Amygdala (tissue), 56 donors: Measurements from ENCODE around the gene FOXE3.

Experiments
- DNase-seq, 56 donors: peaks; one replicate each; lab custom pipeline; 2025; lab: John Stamatoyannopoulos, UW

The FOXE3 gene

DNA sequence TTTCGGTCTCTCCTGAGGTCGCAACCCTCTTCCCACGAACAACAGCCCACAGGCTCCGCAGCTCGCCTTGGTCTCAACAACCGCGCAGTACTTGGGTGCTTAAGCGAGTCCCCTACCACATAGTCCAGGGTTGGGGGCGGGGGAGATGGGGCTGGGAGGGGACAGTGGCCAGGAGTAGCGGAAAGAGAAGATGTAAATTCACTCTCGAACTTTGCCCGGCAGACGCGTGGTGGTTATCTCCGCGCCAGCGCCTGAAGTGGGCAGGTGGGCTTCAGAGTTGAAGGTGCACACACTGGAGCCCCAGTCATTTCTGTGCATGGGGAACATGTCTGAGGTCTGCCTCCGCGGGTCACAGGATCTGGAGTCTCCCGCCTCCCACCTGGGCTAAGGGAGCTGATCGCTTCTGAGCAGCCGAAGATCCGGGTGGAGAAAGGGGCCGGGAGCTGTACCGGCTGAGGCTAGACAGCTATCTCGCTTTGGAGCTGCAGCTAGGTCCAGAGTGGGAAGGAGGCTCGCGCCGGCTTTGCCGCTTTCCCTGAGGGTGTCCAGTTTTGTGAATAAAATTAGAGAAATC is 17.5 kb downstream of the FOXE3 start:
- DNase-seq = no peak

DNA sequence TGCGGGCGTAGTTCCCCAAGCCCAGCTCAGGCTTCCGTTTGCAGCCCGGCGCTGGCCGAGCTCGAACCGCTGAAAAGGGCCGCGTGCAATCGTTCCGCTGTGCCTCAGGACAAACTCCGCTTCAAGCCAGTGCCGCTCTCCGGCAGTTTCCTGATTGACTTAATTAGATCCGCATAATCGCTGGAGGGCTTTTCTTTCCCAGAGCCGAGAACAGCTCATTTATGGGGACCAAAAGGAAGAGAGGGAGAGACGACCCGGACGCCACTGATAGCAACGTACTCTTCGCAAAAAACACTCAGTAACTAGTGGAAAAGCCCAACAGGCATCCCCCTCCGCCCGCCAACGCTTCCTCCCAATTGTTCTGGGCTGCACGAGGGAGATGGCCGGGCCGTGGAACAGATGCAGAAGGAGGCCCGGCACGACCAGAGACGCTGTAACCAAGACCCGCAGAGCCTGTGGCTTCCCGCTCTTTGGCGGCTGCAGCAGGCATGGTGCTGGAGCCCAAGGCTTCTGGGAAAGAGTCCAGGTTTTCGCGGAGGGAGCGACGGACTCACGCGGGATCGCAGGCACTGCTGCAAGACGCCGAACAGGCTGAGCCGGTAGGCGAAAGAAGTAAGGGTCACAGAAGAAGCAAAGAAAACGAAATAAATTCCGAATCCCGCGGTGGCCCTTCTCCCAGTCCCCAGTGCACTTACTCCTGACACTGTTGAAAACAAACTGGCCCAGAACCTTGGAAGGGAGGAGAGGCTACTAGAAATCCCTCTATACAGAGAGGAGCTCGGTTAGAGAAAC is 18.2 kb downstream of the FOXE3 start:
- peak in 36 of 56 donors; percentile 3 to 65 (median 16) for DNase-seq

- no peak for DNase-seq
These were observed 19.6 kb downstream of the FOXE3 start for GRCh38 chr1:47435506-47436303.

GRCh38 chr1:47436304-47436978 is 20.4 kb downstream of the FOXE3 start:
- DNase-seq = peak in 17 of 56 donors; percentile 1 to 65 (median 12)

GRCh38 chr1:47436979-47437446 is 20.9 kb downstream of the FOXE3 start:
- no peak for DNase-seq

DNA sequence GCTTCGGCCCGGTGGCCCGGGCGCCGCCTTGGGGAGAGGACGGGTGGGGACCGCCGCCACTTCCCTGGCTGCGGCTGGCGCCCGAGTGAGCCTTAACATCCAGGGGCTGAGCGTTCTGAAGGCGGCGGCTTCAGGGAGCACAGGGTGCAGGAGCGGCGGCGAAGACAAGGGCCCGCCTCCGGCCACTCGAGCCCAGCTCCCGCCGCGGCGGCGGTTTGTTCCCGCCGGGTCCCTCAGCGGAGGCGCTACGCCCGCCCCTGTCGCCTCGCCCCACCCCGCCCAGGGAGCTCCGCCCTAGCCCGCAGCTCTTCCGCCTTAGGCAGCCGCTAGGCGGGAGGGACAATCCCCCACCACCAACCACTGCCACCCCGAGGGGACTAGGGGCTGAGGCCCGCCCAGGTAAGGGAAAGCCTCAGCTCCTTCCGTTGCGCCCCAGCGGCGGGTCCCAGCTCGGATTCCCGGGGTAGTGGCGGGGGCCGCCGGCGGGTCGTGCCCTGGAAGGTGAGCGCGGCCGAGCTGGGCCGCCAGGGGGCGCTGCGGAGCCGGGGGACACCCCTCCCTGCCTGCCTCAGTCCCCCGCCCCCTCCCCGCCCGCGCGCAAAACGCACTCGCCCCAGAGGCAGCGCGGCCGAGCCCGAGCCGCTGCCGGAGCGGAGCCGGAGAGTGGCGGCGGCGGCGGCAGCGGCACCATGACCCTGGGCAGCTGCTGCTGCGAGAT is 21.5 kb downstream of the FOXE3 start, which contains the start of gene FOXD2:
Gene FOXD2 (plus strand): TSS at position 598 of the 718 bp plus-strand sequence. CDS start 92 bp downstream, at position 690.
- DNase-seq = peak in 43 of 56 donors; percentile 4 to 75 (median 46)

DNA sequence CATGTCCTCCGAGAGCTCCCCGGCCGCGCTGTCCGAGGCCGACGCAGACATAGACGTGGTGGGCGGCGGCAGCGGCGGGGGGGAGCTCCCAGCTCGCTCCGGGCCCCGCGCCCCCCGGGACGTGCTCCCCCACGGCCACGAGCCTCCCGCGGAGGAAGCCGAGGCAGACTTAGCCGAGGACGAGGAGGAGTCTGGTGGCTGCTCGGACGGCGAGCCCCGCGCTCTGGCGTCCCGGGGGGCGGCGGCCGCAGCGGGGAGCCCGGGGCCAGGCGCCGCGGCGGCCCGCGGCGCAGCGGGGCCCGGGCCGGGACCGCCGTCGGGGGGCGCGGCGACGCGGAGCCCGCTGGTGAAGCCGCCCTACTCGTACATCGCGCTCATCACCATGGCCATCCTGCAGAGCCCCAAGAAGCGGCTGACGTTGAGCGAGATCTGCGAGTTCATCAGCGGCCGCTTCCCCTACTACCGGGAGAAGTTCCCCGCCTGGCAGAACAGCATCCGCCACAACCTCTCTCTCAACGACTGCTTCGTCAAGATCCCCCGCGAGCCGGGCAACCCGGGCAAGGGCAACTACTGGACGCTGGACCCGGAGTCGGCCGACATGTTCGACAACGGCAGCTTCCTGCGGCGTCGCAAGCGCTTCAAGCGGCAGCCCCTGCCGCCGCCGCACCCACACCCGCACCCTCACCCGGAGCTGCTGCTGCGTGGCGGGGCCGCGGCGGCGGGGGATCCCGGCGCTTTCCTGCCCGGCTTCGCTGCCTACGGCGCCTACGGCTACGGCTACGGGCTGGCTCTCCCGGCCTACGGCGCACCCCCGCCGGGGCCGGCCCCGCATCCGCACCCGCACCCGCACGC is 22.3 kb downstream of the FOXE3 start:
- no peak for DNase-seq

DNA sequence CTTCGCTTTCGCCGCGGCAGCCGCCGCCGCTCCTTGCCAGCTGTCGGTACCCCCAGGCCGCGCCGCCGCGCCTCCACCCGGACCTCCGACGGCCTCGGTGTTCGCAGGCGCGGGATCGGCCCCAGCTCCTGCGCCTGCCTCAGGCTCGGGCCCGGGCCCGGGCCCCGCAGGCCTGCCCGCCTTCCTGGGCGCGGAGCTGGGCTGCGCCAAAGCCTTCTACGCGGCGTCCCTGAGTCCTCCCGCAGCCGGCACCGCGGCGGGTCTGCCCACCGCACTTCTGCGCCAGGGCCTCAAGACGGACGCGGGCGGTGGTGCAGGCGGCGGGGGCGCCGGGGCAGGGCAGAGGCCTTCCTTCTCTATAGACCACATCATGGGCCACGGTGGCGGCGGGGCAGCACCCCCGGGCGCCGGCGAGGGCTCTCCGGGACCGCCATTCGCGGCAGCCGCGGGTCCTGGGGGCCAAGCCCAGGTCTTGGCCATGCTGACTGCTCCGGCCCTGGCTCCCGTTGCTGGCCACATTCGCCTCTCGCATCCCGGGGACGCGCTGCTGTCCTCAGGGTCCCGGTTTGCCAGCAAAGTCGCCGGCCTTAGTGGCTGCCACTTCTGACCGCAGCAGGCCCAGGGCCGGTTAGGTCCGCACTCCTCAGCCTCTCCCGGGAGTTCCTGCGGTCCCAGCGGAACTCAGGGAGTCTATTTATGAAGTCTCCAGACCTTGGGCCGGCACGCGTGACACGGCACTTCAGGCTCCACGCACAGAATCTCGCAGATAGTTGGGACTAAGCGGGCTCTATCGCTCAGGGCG is 23.1 kb downstream of the FOXE3 start:
- no peak for DNase-seq

DNA sequence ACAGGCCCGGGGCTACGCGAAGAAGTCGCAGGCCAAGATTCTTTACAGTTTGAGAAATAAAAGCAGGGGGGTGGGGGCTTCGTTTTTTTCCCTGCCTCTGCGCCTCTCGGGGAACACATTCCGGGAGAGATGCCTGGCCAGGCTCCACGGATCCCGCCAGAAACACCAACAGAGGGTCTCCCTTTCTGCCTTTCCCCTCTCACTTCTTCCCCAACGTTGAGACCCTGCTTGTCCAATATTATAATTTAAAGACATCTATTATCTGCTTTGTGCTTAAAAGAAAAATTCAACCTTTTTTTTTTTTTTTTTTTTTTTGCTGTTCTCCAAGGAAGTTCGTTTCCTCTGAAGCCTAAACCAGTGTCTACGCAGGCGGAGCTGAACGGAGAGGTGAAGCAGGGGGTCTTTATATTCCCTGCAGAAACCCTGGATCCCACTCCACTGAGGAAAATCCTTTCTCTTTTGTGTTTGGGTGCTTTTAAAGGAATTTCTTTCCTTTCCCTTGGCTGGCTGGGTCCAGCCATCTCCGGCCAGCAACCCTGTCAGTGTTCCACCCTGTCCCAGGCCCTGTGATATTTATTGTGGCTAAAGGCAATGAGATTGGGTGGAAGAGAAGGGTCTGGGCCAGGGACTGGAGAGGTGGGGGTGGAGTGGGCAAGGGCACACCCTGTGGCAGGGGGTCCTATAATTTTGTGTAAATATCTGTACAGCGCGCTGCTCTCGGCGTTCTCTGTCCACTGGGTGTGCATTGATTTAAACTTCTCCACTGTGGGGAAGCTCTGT is 23.9 kb downstream of the FOXE3 start:
- DNase-seq = no peak

DNA sequence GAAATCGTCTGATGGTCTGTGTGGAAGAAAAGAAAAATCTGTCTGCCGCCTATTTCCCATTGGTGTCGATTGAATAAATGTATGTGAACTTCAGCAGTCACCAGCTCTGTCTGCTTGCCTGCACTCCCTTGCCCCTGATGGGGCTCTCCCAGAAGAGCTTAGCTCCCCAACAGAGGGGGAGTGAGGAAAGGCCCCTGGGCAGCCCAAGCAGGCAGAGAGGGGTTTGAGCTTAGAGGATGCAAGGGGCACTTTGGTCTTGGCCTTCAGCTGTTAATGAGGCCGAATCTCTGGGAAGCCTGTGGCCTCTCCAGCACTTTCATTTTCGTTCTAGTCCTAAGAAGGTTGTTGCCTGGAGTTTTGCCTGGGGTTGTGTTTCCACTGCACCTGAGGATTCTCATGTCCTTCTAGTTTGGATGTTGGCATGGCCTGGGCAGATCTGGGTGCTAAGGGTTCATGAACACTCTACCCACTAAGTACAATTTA is 24.6 kb downstream of the FOXE3 start:
- DNase-seq = no peak

- no peak for DNase-seq
These were observed 25.5 kb downstream of the FOXE3 start for GRCh38 chr1:47441450-47442106.

DNA sequence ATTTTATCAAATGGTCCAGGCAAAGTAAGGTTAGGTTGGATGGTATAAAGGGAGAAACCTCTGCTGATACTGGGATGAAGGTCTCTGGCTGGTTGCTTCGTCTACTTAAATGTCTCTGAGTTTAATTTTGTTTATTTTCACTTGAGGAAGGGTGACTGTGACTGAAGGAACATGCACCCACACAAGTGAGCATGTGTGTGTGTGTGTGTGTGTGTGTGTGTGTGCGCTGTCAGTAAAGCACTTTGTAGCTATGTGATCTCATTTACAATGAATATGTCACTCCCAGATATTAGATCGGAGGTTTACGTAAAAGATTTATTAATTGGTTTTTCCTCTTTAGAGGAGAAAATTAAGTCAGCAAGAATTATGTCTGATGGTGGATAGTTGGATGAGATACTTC is 26.1 kb downstream of the FOXE3 start:
- no peak for DNase-seq

DNA sequence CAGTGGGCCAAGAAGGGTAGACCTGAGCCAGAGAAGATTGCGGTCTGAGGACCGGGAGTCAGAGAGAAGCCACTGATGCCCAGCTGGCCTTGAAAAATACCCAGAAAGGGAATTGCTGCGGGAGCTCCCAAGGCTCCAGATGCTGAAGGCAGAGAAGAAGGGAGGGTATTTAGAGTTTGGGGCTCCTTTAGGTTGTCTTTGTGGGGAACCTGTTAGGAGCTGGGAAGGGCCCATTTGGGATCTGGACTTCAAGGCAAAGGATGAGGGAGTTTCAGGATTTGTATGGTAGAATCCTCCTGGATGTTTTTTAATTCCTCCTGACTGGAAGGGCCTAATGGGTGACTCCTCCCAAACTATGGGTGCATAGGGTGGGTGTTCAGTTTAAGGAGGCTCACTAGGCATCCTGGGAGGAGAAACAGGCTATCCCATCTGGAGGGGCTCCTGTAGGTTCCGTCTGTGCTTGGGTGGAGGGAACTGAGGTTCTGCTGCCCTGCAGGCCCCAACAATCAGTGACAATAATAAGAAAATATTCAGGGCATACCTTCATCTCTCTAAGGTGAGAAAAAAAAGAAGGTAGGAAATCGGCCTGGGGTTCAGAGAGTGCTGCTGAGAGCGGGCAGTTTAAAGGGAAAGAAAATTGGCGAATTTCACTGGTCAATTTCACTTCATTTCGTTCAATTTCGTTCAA is 26.9 kb downstream of the FOXE3 start:
- no peak for DNase-seq

DNA sequence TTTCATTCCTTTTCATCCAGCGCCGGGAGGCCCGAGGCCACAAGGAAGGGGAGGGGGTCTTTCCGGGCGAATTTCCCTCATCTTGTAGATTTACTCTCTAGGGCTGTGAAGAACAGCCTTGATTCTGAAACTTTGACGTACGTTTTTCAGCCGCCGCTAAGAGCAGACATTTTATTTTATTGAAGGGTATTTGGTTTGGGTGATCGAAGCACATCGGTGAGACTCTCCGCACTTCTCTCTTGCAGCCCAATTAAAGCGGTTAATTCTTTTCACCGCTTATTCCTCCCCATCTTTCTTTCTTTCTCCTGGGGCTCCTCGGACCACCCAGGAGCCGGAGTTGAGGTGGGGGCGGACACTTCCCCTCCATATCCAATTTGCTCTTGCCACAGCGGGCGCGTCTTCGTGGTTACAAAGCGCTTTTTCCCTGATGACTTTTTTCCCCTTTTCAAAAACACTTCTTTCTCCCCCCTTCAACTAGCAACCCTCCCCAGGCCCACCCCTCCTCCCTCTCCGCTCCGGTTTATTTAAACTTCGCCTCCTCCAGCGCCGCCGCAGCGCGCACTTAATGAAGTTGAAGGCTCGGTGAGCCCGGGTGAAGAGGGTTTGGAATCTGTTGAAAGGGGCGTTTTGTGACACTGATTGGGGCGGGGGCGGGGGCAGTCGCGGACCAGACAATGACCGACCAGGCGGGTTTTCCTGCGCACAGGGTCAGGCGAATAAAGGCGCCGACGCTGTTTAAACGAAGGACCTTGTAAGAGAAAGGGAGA is 27.6 kb downstream of the FOXE3 start:
- no peak for DNase-seq

GRCh38 chr1:47444297-47444561 is 28.1 kb downstream of the FOXE3 start:
- no peak for DNase-seq
